Right lobe of liver (tissue), 6 donors: ENCODE results near the gene MYCBP2. TPM values are rescaled to one million over a fixed set of nuclear protein-coding genes. Genes with fewer than 3 reads are reported as not detected.

Experiments used
- ATAC-seq, 4 donors: fragments of 200-7000 bp; cut with Tn5 transposase; one replicate each; pipeline ENCODE4 v1.9.1; 2020; ENCODE audit warnings: mild to moderate bottlenecking in 4 of 4, moderate library complexity in 4 of 4
- DNase-seq, 3 donors: peaks; one replicate each; pipeline ENCODE4 v3.0.0-alpha.2; 2020
- H3K27ac ChIP-seq, 3 donors: fragments of 200-600 bp; one replicate each; pipeline ENCODE4 v1.8.0; 2022
- H3K27me3 ChIP-seq, 2 donors: fragments of 200-600 bp; one replicate each; pipeline ENCODE4 v1.8.0; 2022
- H3K36me3 ChIP-seq, 4 donors: fragments of 200-600 bp; sonication (generic) in 1 of 4; one replicate each; pipeline versions ENCODE4 v1.5.1 to v1.8.0; 2017 to 2022; ENCODE audit warnings: control low read depth in 1 of 4
- H3K4me1 ChIP-seq, 4 donors: fragments of 200-600 bp; sonication (generic) in 1 of 4; one replicate each; pipeline versions ENCODE4 v1.5.1 to v1.8.0; 2017 to 2022; ENCODE audit warnings: control low read depth in 1 of 4
- H3K4me3 ChIP-seq, 3 donors: fragments of 200-600 bp; one replicate each; pipeline ENCODE4 v1.8.0; 2022
- H3K9me3 ChIP-seq, 4 donors: fragments of 200-600 bp; sonication (generic) in 1 of 4; one replicate each; pipeline versions ENCODE4 v1.5.1 to v1.8.0; 2017 to 2022; ENCODE audit warnings: control low read depth in 1 of 4
- POLR2A ChIP-seq: fragments of 450-650 bp; IDR thresholded peaks from one replicate; pipeline ENCODE4 v1.6.1; 2017; ENCODE audit warnings: antibody characterized with exemption, mild to moderate bottlenecking
- WGBS: methylation state at CpG from one replicate; pipeline ENCODE4 v1.1.6; 2018; ENCODE audit warnings: low coverage, low lambda C conversion rate; ENCODE audit not compliant: insufficient coverage; ENCODE audit errors: missing lambda C conversion rate; 5-methylcytosine and 5-hydroxymethylcytosine counted together
- intact Hi-C, 2 donors: fragments of 100-400 bp; cut with DNase I; formaldehyde crosslinking; loops; one replicate each; pipeline versions ENCODE4 v1.11.2 to v1.14.1; 2022
- total RNA-seq, 6 experiments: library from RNA; depleted of rRNA in 2 of 6; stranded (reverse); fragments of >200 nt in 2 of 6; fragmentation: NEBNext Ultra II Directional in 3 of 6; extraction: Animal tissue kit (Norgen Biotek cat#: 25700) in 3 of 6; gene quantifications; one replicate each; pipeline versions ENCODE4 v1.1.0 to v1.2.4, GENCODE V29; 2016 to 2023
- TF ChIP-seq, protein P1 (sequence below), 4 donors: fragments of 200-600 bp in 3 of 4; fragments of 450-650 bp in 1 of 4; IDR thresholded peaks; one replicate each; pipeline versions ENCODE4 v1.5.1 to v1.8.0; 2016 to 2022; ENCODE audit warnings: antibody characterized with exemption in 4 of 4, mild to moderate bottlenecking in 2 of 4
- donor health status: DM: no; HTN: yes; CAD: no.
- donor health status: DM: no; HTN: no; CAD: no.
- donor health status: DM: no; HTN: no; CAD: no.
- donor health status: DM: no; HTN: yes; CAD: no.
- donor health status: DM: no; HTN: yes; CAD: no.

MYCBP2 gene
- total RNA-seq, 6 experiments from 2014 or later, result 27.8 to 50.1 (median 43.2) TPM

DNA sequence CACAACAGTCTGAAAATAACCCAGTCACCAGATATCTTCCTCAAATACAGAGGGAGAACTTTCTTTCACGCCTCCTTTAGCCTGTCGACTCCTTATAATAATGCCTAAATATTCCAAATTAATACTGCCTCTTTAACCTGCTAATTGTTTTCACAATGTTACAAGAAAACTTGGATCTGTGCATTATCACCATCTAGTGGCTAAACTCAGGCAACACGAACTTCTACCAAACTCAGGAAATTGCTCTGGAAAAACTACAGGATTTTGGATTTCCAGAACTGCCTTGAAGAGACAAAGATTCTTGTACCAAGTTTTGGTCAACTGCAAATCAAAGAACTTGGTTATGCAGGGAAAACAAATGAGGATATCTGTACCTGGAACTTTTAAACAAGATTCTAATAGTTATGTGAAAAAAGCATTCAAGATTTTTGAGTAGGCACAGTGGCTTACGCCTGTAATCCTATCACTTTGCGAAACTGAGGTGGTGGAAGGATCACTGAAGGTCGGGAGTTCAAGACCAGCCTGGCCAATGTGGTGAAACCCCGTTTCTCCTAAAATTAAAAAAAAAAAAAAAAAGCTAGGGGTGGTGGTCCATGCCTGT lies 324.2 kb downstream of the MYCBP2 start:
- Histone ChIP-seq H3K4me3 (no peak overlapping the region), H3K27ac (peak overlapping the region in 1 of 3 donors; percentile 44), H3K9me3 (no peaks in the 10 kb centered on the region), H3K4me1 (peaks cover 0 to 37% (median 15%) of the 10 kb centered on the region in 4 donors), H3K27me3 (no peaks in the 10 kb centered on the region), H3K36me3 (peaks cover 0 to 24% (median 0%) of the 10 kb centered on the region in 4 donors)
- DNase-seq, result no peak
- peak; percentile 66 to 74 (median 71) for ATAC-seq
- no peak for TF ChIP-seq POLR2A
- TF ChIP-seq, protein P1, sequence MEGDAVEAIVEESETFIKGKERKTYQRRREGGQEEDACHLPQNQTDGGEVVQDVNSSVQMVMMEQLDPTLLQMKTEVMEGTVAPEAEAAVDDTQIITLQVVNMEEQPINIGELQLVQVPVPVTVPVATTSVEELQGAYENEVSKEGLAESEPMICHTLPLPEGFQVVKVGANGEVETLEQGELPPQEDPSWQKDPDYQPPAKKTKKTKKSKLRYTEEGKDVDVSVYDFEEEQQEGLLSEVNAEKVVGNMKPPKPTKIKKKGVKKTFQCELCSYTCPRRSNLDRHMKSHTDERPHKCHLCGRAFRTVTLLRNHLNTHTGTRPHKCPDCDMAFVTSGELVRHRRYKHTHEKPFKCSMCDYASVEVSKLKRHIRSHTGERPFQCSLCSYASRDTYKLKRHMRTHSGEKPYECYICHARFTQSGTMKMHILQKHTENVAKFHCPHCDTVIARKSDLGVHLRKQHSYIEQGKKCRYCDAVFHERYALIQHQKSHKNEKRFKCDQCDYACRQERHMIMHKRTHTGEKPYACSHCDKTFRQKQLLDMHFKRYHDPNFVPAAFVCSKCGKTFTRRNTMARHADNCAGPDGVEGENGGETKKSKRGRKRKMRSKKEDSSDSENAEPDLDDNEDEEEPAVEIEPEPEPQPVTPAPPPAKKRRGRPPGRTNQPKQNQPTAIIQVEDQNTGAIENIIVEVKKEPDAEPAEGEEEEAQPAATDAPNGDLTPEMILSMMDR (IDR thresholded peaks at IDR 0.05), result peak; percentile 53 to 69 (median 63)
- WGBS, result 40% methylated on average over 6 of the region's 7 CpGs
- intact Hi-C loops, result no loop called here

DNA sequence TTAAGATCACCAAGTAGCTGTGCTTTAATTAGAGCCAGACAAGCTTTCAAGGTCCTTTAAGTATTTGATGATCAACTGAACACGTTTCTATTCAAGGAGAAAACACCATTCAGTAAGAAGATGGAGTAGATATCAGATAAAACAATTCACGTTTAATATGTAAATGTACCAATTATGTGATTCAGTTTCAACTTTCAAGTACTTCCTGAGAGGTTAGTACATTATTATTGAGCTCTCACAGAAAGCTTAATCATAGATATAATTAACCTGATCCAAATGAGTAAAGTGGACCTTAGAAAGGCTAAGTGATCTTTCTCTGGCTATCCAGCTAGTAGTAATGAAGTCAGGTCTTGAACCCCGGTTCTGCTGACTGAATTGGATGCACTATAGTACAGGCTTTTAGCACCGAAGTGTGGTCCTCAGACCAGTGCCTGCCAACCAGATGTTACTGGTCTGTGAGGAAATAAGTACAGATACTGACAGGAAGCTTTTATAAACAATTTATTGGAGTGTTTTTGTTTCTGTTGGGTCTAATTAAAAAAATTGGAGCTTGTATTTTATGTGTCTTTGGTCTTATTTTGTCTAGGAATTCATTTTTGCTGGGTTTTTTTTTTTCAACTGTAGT lies 324.8 kb downstream of the MYCBP2 start:
- H3K9me3 ChIP-seq, result no peaks in the 10 kb centered on the region
- no peak for DNase-seq
- H3K36me3 ChIP-seq, result peaks cover 0 to 18% (median 0%) of the 10 kb centered on the region in 4 donors
- H3K27ac ChIP-seq, result peak overlapping the region in 1 of 3 donors; percentile 44
- H3K4me3 ChIP-seq, result no peak overlapping the region
- intact Hi-C loops, result no loop called here
- H3K4me1 ChIP-seq, result peaks cover 0 to 37% (median 15%) of the 10 kb centered on the region in 4 donors
- no peaks in the 10 kb centered on the region for H3K27me3 ChIP-seq
- 23% methylated on average over 4 of the region's 4 CpGs for WGBS
- TF ChIP-seq POLR2A, result no peak
- TF ChIP-seq, protein P1 (IDR thresholded peaks at IDR 0.05), result no peak
- ATAC-seq, result peak; percentile 34 to 45 (median 42)

DNA sequence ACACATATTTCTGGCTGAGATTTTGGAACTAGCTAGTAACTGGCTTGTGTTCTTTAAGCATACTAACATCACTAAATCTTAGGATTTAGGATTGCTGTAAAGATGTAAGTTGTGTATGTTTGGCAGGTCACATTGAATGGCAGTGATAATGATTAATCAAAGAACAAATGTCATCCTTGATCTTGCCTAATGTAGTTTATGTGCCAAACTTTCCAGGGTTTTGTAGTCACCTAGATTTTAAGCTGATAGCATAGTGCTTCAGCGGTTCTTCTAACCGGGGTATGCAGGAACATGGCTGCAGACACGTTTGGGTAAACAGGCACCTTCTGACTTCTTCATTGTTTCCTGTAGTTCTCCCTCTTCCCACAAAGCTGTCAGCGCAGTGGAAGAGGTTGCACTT lies 325.4 kb downstream of the MYCBP2 start:
- Histone ChIP-seq H3K4me1 (peaks cover 0 to 37% (median 15%) of the 10 kb centered on the region in 4 donors), H3K9me3 (no peaks in the 10 kb centered on the region), H3K27me3 (no peaks in the 10 kb centered on the region), H3K27ac (peak overlapping the region in 1 of 3 donors; percentile 44), H3K36me3 (peaks cover 0 to 13% (median 0%) of the 10 kb centered on the region in 4 donors), H3K4me3 (no peak overlapping the region)
- ATAC-seq (peak; percentile 88 to 90 (median 88)), DNase-seq (no peak)
- TF ChIP-seq, protein P1 (IDR thresholded peaks at IDR 0.05), result no peak
- no peak for TF ChIP-seq POLR2A
- intact Hi-C loops, result no loop called here
- WGBS, result 34% methylated on average over 4 of the region's 4 CpGs

DNA sequence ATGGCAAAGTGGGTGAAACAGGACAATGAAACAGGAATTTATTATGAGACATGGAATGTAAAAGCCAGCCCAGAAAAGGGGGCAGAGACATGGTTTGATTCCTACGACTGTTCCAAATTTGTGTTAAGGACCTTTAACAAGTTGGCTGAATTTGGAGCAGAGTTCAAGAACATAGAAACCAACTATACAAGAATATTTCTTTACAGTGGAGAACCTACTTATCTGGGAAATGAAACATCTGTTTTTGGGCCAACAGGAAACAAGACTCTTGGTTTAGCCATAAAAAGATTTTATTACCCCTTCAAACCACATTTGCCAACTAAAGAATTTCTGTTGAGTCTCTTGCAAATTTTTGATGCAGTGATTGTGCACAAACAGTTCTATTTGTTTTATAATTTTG lies 326.4 kb downstream of the MYCBP2 start:
- peaks cover 0 to 37% (median 15%) of the 10 kb centered on the region in 4 donors for H3K4me1 ChIP-seq
- no peak overlapping the region for H3K27ac ChIP-seq
- H3K4me3 ChIP-seq, result no peak overlapping the region
- TF ChIP-seq, protein P1 (IDR thresholded peaks at IDR 0.05), result no peak
- no peak for TF ChIP-seq POLR2A
- WGBS, result 67% methylated on average over 1 of the region's 1 CpG
- no peak for ATAC-seq
- no peaks in the 10 kb centered on the region for H3K9me3 ChIP-seq
- no peaks in the 10 kb centered on the region for H3K27me3 ChIP-seq
- no peak for DNase-seq
- intact Hi-C loops, result no loop called here
- H3K36me3 ChIP-seq, result peaks cover 0 to 17% (median 0%) of the 10 kb centered on the region in 4 donors

Other genes starting within 250 kb of the MYCBP2 start
- gene SCEL, start 208.6 kb upstream of the MYCBP2 start, total RNA-seq, result not detected